Stimulated activated CD4-positive, alpha-beta T cell treated with anti-CD3 and anti-CD28 coated beads, Interleukin-4, amount 100 ng/mL, for 4 hours (primary cell): ENCODE data around the gene OBSCN.
"Not testable (repeated sequence)": the region's sequence is repeated elsewhere in the genome, so short reads cannot be mapped to it uniquely, and the experiment has no call there.

Experiments
- DNase-seq, 2 experiments: peaks; one replicate each; pipeline ENCODE4 v3.0.0-alpha.2; 2020

Gene OBSCN

GRCh38 chr1:228234921-228235320, 27.1 kb downstream of the OBSCN start:
- DNase-seq, result no peak

GRCh38 chr1:228236744-228237143, 28.9 kb downstream of the OBSCN start:
- no peak for DNase-seq

GRCh38 chr1:228238007-228238406, 30.2 kb downstream of the OBSCN start:
- no peak for DNase-seq

- no peak for DNase-seq
Observed at GRCh38 chr1:228238461-228238860, 30.6 kb downstream of the OBSCN start.

- DNase-seq, result no peak
Observed at GRCh38 chr1:228240411-228241240, 32.8 kb downstream of the OBSCN start.

- no peak for DNase-seq
Observed at GRCh38 chr1:228241259-228241658, 33.4 kb downstream of the OBSCN start.

GRCh38 chr1:228242409-228242808, 34.6 kb downstream of the OBSCN start:
- DNase-seq, result no peak

- DNase-seq, result no peak
Observed at GRCh38 chr1:228243093-228243492, 35.2 kb downstream of the OBSCN start.

GRCh38 chr1:228243989-228244388, 36.1 kb downstream of the OBSCN start:
- not testable (repeated sequence) for DNase-seq

GRCh38 chr1:228245111-228245510, 37.3 kb downstream of the OBSCN start:
- no peak for DNase-seq

- no peak for DNase-seq
Observed at GRCh38 chr1:228246216-228246900, 38.5 kb downstream of the OBSCN start.

- DNase-seq, result no peak
Observed at GRCh38 chr1:228249513-228250305, 41.9 kb downstream of the OBSCN start.

GRCh38 chr1:228252476-228252875, 44.6 kb downstream of the OBSCN start:
- not testable (repeated sequence) for DNase-seq

- no peak for DNase-seq
Observed at GRCh38 chr1:228256626-228257375, 49.0 kb downstream of the OBSCN start.

- no peak for DNase-seq
Observed at GRCh38 chr1:228258486-228258885, 50.6 kb downstream of the OBSCN start.

GRCh38 chr1:228259368-228259894, 51.6 kb downstream of the OBSCN start:
- no peak for DNase-seq

GRCh38 chr1:228259951-228260350, 52.1 kb downstream of the OBSCN start:
- DNase-seq, result no peak

GRCh38 chr1:228261706-228262105, 53.9 kb downstream of the OBSCN start:
- no peak for DNase-seq

GRCh38 chr1:228262475-228262874, 54.6 kb downstream of the OBSCN start:
- DNase-seq, result no peak

- DNase-seq, result no peak
Observed at GRCh38 chr1:228263636-228264035, 55.8 kb downstream of the OBSCN start.

GRCh38 chr1:228264090-228264829, 56.4 kb downstream of the OBSCN start:
- DNase-seq, result no peak

- no peak for DNase-seq
Observed at GRCh38 chr1:228265167-228265566, 57.3 kb downstream of the OBSCN start.
